GM18526 (cell line): ENCODE measurements around the gene BSND.

Source experiments
- POLR2A ChIP-seq: IDR thresholded peaks from 3 replicates; pipeline ENCODE4 v1.6.1; 2011; ENCODE audit not compliant: insufficient read length; ENCODE audit errors: extremely low read depth

Gene BSND

DNA sequence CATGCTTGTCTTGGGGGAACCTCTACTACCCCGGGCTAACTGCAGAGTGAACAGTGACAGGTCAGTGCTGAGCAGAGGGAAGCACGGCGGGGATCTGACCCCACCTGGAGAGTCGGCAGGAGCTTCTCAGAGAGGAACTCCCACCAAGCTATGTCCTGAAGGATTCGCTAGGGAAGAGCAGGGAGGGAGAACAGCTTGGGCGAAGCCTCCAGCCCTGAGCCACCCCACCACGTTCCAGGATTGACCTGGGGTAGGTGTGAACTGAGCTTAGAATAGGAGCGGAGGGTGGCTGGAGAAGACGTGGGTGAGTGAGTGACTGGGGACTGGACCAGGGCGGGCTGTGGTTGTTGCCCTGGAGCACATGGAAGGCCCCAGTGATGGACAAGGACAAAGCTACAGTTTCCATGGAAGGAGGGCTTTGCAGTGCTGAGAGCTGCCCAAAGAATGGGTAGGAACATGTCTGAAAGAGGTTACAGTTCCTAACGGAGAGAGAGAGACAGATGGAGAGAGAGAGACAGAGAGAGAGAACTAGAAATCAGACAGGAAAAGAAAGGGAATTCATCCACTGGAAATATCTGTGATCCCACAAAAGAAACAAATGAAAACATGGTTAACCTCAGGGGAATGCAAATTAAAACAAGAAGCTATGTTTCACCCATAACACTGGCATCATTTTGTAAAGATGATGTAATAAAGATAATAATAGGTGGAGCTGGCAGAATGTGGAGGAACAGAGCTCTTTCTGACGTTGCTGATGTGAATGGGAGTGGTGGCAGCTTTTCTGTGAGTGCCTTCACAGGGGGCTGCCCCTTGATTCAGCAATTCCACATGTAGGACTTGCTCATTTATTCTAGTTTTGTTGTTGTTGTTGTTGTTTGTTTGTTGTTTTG, 17.2 kb downstream of the BSND start:
- TF ChIP-seq POLR2A = no peak

DNA sequence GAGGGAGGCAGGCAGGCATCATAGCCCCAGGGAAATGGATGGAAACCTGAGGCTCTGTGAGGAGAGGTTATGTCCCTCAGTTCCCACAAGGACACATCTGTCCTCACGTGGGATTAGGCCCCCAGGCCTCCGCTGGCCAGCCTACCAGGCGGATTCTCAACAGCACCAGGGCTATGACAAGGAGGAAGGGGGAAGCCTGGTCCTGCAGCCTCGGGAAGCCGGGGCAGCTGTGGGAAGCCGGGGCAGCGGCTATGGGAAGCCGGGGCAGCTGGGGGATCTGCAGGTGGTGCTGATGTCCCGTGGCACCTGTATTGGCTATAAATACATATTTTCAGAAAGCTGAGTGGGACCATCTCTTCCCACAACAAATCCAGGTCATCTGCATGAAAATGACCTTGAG, 19.7 kb downstream of the BSND start:
- no peak for TF ChIP-seq POLR2A

DNA sequence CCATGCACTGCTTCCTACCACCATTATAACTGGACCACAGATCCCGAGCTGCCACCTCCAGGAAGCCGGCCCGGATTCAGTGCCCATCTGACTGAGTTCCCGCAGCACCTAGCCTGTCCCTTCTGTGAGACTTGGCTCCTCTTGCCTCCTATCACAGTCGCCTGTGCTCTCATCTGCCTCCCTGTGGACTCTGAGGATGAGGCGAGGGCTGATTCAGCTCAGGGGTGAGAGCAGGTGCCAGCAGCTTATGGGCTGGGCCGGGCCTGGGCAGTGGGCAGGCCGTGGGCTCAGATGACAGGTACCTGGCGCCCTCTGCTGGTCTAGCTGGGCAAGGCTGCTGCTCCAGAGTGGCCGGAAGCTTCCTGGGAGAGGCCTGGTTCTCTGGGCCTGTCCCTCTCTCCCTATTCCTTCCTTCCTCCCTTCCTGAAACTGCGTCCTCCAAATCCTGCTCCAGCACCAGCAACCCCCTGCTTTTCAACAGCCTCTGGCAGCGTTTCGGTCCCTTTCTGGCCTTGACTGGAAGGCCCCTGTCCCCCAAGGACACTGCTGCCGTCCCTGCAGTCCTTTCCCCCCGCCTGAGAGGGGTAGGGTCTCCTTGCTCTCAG, 23.3 kb downstream of the BSND start:
- no peak for TF ChIP-seq POLR2A

DNA sequence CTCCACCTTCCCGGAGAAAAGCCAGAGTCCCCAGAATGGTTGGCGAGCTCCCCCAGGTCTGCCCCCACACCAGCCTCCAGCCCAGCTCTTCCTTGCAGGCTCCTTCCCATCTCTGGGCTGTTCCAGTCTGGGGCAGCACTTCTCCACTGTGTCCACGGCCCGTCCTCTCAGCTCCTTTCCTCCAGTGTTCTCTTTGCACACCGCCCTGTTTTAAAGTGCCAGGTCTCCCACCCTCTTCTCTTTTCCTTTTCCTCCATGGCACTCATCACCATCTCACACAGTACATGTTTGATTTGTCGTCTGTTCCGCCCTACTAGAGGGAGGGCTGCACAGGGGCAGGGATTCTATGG, 34.5 kb downstream of the BSND start:
- no peak for TF ChIP-seq POLR2A

DNA sequence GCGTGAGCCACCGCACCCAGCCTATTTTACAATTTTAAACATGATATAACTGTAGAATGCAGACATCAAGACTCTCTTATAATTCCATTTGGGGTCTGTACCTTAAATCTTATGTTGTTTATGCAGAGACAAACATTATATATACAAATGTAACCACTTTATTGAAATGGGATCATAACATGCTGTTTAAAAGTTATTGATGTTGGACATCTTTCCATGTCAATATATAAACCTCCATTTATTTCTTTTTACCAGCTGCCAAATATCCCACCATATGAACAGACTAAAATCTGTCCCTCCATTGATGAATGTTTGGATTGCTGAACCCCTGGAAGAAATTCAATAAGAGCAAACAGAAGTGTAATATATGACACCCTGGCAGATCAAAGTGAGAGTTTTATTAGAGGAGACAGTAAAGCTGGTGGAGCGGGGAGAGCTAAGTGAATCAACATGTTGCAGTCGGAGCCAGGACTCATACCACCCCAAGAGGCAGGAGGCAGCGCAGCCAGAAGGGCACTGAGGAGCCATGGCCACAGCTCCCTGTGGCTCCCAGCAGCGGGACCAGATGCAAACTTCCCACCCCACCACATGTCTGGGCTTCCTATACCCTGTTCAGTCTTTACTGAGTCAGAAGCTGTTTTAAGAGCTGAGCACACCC, 35.9 kb downstream of the BSND start:
- no peak for TF ChIP-seq POLR2A

DNA sequence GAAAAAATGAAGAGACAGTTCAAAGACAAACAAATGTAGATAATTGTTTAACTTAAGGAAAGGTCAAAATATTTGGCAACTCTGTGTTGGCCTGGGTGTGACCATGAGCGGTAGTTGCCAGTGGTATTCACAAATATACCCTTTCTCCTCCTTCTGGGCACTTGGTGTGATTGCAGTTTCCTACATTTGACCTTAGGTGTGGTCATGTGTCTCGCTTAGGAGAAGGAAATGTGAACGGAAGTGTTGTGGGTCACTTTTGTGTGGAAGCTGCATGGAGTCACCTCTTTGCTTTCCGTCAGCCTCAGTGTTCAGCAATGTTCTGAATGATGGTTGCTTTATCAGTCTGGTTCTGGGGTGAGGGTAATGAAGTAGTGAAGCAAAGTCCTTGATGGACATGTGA, 37.2 kb downstream of the BSND start:
- TF ChIP-seq POLR2A = no peak

DNA sequence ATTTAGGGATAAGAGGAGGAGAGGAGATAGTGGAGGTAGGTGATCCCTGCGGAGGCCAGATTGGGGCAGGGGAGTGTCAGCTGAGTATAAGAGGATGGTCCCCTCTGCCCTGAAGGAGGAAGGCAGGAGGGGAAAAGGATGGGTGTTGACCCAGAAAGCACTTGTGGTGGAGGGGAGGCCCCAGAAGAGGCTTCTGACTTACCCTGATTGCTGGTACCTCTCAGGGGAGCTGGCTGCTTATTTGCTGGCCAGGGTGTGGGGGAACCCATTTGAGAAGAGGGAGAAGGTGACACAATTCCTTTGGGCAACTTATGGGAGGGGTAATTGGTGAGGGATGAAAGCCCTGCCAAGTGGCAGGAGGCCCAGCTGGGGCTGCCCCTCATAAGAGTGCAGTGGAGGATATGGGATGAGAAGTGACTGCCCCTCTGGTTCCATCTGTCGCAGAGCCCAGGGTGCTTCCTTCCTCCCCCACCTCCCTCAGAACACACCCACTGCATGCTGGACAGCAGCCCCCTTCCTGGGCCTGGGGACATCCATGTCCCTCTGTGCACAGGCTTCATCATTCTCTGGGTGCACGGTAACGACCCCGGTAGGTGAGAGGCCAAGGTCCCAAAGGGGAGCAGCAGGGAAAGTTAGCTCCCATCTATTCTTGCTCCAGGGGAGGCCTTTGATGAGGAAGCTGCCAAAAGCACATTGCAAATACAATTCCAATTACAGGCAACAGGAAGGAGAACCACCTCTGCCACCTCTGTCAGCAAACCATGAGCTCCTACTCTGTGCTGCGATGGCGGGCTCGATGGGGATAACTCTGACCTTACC, 39.2 kb downstream of the BSND start:
- TF ChIP-seq POLR2A = no peak

DNA sequence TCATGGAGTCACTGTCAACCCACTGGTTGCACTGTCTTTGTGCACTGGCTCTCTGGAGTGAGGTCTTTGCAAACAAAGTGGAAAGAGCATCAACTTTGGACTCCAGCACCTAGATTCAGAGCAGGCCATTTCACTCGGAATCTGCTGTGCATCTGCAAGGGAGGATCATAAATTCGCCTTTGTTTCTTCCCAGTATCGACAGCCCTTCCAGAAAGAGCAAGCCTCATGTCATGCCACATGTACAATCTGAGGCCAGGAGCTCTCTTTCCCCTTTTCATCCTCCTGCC, 39.8 kb downstream of the BSND start:
- TF ChIP-seq POLR2A = no peak

DNA sequence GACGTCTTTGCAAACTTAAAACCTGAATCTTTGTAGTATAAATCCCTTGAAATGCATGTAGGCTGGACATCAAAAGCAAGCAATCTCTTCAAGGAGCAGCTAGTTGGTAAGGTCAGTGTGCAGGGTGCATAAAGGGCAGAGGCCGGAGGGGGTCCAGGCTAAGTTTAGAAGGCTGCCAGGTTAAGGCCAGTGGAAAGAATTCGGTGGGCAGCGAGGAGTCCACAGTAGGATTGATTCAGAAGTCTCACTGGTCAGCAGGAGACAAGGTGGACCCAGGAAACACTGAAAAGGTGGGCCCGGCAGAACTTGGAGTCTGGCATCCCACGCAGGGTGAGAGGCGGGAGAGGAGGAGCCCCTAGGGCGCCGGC, 40.2 kb downstream of the BSND start:
- no peak for TF ChIP-seq POLR2A

DNA sequence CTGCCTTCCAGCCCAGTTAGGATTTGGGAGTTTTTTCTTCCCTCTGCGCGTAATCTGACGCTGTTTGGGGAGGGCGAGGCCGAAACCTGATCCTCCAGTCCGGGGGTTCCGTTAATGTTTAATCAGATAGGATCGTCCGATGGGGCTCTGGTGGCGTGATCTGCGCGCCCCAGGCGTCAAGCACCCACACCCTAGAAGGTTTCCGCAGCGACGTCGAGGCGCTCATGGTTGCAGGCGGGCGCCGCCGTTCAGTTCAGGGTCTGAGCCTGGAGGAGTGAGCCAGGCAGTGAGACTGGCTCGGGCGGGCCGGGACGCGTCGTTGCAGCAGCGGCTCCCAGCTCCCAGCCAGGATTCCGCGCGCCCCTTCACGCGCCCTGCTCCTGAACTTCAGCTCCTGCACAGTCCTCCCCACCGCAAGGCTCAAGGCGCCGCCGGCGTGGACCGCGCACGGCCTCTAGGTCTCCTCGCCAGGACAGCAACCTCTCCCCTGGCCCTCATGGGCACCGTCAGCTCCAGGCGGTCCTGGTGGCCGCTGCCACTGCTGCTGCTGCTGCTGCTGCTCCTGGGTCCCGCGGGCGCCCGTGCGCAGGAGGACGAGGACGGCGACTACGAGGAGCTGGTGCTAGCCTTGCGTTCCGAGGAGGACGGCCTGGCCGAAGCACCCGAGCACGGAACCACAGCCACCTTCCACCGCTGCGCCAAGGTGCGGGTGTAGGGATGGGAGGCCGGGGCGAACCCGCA, 40.8 kb downstream of the BSND start, which contains the start of gene PCSK9:
Gene PCSK9 (plus strand): TSS at position 207 of the 741 bp plus-strand sequence. CDS start 290 bp downstream, at position 497.
- TF ChIP-seq POLR2A = no peak

DNA sequence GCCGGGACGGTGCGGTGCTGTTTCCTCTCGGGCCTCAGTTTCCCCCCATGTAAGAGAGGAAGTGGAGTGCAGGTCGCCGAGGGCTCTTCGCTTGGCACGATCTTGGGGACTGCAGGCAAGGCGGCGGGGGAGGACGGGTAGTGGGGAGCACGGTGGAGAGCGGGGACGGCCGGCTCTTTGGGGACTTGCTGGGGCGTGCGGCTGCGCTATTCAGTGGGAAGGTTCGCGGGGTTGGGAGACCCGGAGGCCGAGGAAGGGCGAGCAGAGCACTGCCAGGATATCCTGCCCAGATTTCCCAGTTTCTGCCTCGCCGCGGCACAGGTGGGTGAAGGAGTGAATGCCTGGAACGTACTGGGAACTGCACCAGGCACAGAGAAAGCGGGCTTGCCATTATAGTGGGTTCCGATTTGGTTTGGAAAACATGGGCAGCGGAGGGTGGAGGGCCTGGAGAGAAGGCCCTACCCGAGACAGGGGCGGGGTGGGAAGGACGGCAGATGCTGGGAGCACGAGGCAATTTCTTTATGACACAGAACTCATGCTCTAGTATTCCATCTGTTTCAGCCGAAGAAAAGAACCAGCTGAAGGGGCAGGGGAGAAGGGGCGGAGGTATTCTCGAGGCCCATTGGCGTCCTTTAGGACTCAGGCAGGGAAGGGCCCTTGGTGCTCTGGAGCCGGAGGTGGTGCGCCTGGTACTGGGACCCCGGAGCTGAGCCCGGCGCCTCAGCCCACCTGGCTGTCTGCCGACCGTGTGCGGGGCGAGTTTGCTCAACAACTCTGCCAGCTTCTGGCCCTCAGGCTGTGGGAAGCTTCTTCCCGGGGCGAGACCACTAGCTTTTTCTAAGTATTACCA, 41.6 kb downstream of the BSND start:
- no peak for TF ChIP-seq POLR2A

DNA sequence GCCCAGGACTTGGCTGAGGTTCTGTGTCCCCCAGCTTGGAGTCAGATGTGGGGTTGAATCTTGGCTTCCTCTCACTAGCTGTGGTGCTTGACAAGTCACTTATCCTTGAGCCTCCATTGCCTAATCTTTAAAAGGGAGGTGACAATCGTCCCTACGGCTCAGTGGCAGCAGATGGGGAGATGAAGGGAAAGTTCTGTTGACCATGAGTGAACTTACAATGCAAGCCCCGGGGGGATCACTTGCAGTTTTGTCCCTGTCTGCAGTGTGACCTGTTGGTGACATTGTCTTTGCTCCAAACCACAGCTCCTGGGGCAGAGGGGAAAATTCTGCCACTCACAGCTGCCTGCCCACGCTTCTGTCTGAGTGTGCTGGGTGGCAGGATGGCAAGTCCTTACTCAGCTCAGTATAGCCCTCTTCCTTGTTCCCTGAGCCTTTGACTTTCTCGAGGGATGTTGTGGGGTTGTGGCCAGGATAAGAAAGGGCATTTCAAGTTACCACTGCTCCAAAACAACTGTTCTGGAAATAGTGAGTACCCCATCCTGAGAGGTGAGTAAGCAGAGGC, 42.3 kb downstream of the BSND start:
- no peak for TF ChIP-seq POLR2A

DNA sequence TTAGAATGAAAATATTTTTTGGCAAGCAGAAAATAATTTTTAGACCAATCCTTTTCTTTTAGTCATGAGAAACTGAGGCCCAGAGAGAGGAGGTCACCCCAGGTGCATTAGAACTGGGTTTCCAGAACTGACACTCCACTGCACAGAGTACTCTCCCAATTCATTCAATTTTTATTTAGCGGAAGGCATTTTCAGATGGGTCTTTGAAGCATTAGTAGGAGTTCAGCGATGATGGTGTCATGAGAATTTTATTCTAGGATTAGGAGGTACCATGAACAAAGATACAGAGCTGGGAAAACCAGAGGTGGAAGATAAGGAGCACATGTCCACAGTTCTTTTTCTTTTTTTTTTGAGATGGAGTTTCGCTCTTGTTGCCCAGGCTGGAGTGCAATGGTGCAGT, 42.9 kb downstream of the BSND start:
- no peak for TF ChIP-seq POLR2A

DNA sequence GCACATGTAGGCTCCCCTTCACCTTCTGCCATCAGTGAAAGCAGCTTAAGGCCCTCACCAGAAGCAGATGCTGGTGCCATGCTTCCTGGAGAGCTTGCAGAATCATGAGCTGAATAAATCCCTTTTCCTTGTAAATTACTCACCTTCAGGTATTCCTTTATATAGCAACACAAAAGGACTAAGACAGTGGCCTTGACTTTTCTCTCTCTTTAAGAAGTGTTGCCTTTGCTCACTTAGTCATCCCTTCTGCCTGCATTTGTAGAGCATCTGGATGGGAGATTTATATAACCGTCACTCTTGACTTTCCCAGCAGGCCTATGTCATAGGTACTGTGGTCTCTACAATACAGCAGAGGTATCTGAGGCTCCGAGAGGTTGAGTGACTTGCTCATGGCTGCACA, 44.3 kb downstream of the BSND start:
- TF ChIP-seq POLR2A = no peak
